Measurements from ENCODE around the gene RPS6KA3. TPM values are rescaled to one million over a fixed set of nuclear protein-coding genes. Genes with fewer than 3 reads are reported as not detected.

Gene RPS6KA3
- total RNA-seq, 1 experiment from 2014 or later, result 14.6 TPM

DNA sequence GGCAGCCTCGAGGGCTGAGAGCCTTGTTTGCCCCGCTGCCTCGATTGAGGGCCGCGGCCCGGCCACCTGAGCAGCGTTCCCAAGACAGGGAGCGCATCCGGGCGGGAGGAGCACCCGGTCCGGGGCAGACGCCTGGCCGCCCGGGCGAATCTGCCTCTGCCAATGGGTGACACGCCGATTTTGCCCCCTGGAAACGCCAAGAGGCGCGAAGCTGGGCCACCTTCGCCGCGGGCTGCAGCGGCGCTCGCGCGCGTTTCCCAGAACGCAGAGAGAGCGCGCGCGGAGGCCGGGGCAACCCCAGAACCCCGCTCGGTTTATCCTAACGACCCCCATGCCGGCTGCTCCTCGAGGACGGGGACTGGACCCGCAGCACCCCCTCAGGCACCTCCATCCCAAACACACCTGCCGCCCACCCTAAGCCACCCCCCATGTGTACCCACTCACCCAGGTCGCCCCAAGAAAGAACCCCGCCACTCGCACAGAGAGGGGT lies 150.6 kb downstream of the RPS6KA3 start (continued):
- TF ChIP-seq FOXP4 (CRISPR knock-in tag; IDR thresholded peaks at IDR 0.05), result peak; percentile 24; the same call in 1 of the 2 replicates

- no peaks in the 10 kb centered on the region for H3K36me3 Mint-ChIP-seq
- CTCF ChIA-PET, result no interaction called here
- no peak overlapping the region for H3K4me3 Mint-ChIP-seq
- peaks cover 4% of the 10 kb centered on the region for H3K4me1 Mint-ChIP-seq
- no peak for ATAC-seq
- POLR2A ChIA-PET, result no interaction called here
- no peak overlapping the region for H3K27ac Mint-ChIP-seq
- no peaks in the 10 kb centered on the region for H3K9me3 Mint-ChIP-seq
- H3K27me3 Mint-ChIP-seq (ENCODE audit: low read depth), result peaks cover 31% of the 10 kb centered on the region
- no peak for DNase-seq (ENCODE audit: low spot score)
- TF ChIP-seq NR3C1 (CRISPR knock-in tag; conservative IDR thresholded peaks at IDR 0.05; ENCODE audit: low read depth) (no peak), TCF7 (CRISPR knock-in tag; IDR thresholded peaks at IDR 0.05; ENCODE audit: low read depth) (no peak), CTCF (IDR thresholded peaks at IDR 0.05) (no peak)
Measured at GRCh38 chrX:20112022-20112774, 154.5 kb downstream of the RPS6KA3 start.

DNA sequence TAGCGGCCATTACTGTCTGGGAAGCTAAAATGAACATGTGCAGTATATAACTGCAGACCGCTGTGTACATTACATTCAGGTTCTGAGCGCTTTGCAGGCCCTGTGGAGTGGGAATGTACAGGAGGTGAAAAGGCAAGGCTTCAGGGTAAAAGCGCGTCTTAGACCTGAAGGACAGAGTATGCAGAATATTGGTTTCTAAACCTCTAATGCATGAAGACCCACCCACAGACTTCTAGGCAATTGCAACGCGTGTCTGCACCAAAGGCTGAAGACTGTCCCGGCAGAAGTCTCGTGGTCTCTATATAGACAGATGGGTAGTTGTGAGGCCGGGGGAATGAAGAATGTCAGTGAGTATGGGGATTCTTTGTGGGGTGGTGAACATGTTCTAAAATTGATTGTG lies 155.4 kb downstream of the RPS6KA3 start:
- Mint-ChIP-seq H3K27me3 (ENCODE audit: low read depth) (peaks cover 24% of the 10 kb centered on the region), H3K36me3 (no peaks in the 10 kb centered on the region), H3K4me3 (no peak overlapping the region), H3K27ac (no peak overlapping the region), H3K9me3 (no peaks in the 10 kb centered on the region), H3K4me1 (peaks cover 4% of the 10 kb centered on the region)
- ATAC-seq, result no peak
- POLR2A ChIA-PET, result no interaction called here
- CTCF ChIA-PET, result no interaction called here
- no peak for DNase-seq (ENCODE audit: low spot score)
- TF ChIP-seq ATF2 (CRISPR knock-in tag; IDR thresholded peaks at IDR 0.05; ENCODE audit: borderline replicate concordance, low read depth) (no peak), CTCF (IDR thresholded peaks at IDR 0.05) (no peak), TEAD1 (CRISPR knock-in tag; IDR thresholded peaks at IDR 0.05) (no peak), ZNF219 (CRISPR knock-in tag; IDR thresholded peaks at IDR 0.05; ENCODE audit: borderline replicate concordance) (no peak), ATF1 (CRISPR knock-in tag; IDR thresholded peaks at IDR 0.05) (no peak), CREM (CRISPR knock-in tag; IDR thresholded peaks at IDR 0.05) (no peak), ZNF138 (CRISPR knock-in tag; conservative IDR thresholded peaks at IDR 0.05) (no peak), USF2 (CRISPR knock-in tag; IDR thresholded peaks at IDR 0.05) (no peak)
